ENCODE measurements around the gene RAB28.
"Not testable (repeated sequence)": the region's sequence is repeated elsewhere in the genome, so short reads cannot be mapped to it uniquely, and the experiment has no call there.

RAB28 gene

DNA sequence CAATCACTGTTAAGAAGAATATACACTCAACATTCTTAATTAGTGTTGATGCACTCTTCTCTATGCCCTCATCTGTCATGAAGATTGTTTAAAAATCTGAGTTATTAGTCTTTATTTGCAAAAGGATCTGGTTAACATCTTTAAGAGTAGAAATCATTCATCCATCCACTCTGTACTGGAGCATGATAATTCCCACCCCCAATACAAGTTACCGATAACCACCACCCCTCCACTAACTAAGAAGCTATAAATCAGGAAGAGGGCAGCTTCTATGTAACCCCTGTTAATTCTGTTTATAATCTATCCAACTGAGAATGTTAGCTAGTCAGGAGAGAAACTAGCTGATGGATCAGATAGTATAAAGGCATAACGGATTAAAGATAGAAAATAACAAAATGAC lies 34.5 kb downstream of the RAB28 start:
- DNase-seq (ENCODE audit: low spot score) = no peak

DNA sequence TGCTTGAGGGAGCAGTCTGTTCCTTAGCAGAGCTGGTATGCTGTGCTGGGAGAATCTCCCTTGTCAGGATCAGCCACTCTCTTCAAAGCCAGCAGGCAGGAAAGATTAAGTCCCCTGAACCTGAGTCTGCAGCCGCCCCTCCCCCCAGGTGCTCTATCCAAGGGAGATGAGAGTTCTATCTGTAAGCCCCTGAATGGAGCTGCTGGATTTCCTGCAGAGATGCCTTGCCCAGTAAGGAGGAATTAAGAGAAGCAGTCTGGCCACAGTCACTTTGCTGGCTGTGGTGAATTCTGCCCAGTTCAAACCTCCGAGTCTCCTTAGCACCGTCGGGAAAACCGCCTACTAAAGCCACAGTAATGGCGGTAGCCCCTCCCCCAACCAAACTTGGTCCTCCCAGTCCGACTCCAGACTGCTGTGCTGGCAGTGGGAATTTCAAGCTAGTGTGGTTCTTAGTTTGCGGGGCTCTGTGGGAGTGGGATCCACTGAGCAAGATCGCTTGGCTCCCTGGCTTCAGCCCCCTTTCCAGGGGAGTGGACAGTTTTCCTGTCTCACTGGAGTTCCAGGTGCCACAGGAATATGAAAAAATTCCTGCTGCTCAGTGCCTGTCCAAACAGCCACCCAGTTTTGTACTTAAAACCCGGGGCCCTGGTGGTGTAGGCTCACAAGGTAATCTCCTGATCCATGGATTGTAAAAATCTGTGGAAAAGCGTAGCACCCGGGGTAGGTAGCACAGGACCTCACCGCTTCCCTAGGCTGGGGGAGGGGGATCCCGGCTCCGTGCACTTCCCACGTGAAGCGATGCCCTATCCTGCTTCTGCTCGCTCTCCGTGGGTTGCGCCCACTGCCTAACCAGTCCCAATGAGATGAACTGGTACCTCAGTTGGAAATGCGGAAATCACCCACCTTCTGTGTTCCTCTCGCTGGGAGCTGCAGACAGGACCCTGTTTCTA lies 38.0 kb downstream of the RAB28 start:
- DNase-seq (ENCODE audit: low spot score) = no peak

DNA sequence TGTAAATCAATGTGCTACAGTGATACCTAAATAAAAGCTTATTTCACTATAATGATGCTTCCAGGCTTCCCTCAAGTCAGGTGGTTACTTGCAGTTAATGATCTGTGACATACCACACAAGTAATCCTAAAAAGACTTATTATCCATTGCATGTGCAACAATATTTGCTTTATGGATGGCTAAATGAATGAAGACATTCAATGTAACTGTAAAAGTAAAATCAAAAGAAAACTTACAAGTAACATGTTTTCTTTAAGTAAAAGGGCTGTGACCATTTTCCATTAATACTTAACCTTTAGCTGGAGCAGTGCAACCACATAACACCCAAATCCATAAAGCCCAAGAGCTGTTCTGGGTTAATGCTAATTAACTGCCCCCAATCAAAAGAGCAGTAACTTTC lies 42.6 kb downstream of the RAB28 start:
- DNase-seq (ENCODE audit: low spot score) = no peak

DNA sequence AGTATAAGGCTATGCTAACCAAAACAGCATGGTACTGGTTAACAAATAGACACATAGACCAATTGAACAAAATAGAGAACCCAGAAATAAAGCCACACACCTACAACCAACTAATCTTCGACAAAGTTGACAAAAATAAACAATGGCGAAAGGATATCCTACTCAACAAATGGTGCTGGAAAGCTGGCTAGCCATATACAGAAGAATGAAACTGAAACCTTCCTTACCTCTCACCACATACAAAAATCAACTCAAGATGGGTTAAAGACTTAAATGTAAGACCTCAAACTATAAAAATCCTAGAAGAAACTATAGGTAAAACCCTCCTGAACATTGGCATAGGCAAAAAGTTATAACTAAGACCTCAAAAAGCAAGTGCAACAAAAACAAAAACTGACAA lies 47.2 kb downstream of the RAB28 start:
- no peak for DNase-seq (ENCODE audit: low spot score)

DNA sequence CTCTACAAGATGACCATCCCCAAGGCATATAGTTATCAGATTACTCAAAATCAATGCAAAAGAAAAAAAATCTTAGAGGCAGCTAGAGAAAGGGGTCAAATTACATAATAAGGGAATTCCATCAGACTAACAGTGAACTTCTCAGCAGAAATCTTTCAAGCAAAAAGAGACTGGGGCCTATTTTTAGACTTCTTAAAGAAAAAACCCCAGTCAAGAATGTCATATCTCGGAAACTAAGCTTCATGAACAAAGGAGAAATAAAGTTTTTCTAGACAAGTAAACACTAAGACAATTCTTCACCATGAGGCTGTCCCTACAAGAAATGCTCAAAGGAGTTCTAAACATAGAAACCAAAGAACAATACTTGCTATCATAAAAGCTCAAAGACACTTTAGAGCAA lies 51.7 kb downstream of the RAB28 start:
- DNase-seq (ENCODE audit: low spot score) = no peak

DNA sequence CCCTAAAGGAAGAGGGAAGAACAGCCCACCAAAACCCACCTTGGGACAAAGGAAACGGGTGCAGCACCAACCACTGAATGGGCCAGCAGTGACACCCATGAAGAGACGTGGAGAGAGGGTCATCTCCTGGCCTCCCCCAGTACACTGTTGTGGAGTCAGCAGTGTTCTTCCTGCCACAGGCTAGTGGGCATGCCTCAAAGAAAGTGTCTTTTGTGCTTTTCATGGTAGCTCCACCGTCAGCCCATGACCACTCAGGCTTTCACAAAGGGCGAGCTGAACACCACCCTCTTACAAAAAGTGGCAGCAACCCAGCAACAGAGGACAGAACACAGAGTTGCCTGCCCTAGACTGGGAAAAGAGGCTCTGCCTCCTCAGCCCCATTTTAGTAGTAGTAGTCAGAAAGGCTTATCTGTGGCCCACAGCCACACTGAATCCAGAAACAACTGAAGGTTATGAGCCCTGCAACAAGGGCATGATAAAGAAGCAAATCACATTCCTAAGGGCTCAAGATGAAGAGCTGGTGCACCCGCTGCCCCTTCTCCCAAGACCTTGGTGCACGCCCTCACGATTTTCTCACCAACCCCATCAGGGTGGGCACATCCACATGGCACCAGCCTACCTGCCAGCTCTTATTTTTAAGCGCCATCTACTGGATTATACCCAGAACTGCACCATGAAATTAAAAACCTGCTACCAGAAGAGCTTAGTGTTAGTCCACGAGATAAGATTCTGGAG lies 53.1 kb downstream of the RAB28 start:
- no peak for DNase-seq (ENCODE audit: low spot score)

DNA sequence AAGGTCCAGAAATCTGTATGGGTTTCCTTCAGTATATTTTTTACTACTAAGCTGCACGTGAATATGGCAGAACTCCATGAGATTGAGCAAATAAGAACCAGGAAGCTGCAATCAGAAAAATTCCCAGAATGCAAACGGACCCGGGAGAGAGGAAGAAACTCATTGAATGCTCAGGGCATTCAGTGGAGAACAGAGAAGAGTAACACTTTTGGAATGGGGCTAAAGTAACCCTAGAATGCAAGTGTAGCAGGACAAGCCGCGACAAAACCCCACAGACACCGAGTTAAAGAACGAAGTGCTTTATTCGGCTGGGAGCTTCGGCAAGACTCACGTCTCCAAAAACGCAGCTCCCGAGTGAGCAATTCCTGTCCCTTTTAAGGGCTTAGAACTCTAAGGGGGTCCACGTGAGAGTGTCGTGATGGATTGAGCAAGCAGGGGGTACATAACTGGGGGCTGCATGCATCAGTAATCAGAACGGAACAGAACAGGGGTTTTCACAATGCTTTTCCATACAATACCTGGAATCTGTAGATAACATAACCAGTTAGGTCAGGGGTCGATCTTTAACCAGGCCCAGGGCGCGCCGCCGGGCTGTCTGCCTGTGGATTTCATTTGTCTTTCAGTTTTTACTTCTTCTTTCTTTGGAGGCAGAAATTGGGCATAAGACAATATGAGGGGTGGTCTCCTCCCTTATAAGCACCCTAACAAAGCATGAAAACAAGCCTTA lies 56.4 kb downstream of the RAB28 start:
- no peak for DNase-seq (ENCODE audit: low spot score)

DNA sequence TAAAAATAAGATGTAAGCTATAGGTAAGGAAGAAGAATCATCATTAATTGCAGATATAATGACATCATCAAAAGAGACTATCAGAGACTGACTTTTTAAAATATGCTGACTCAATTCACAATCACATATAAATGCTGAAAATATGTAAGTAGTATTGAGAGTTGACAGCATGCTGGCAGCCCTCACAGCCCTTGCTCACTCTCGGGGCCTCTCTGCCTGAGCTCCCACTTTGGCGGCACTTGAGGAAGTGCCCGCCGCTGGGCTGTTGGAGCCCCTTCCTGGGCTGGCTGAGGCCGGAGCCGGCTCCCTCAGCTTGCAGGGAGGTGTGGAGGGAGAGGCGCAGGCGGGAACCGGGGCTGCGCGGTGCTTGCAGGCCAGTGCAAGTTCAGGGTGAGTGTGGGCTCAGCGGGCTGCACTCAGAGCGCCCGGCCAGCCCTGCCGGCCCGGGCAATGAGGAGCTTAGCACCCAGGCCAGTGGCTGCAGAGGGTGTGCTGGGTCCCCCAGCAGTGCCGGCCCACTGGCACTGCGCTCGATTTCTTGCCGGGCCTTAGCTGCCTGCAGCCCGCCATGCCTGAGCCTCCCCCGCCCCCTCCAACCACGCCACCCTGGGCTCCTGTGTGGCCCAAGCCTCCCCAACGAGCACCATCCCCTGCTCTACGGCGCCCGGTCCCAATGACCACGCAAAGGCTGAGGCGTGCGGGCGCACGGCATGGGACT lies 68.9 kb downstream of the RAB28 start:
- DNase-seq (ENCODE audit: low spot score) = no peak

DNA sequence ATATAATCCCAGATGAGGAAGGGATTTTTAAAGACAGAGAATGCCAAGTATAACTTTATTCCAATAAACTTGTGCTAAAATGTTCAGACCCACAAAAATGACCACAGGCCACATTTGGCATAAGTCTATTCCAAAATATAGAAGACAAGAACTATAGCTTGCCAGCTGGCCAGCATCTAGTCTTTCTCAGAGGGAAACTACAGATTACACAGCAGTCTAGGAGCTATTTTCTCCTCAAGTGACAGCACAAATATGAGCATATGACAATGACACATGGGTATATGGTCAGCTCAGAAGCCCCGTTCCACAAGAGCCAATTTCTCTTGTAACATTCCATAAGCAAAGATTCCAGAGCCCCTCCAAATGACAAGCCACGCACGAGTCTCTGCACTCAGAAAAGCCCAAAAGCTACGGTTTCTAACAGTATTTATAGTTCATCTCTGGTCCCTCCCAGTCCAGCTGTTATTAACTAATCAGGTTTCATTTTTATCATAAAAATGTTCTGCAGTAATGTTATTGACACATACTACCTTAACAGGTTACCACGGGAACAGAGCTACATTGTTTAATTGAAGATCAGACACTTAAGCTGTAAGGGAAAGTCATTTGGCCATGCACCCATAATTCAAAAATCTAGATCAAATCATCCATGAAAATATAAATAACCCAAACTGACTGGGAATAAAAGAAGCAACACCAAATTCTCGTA lies 70.3 kb downstream of the RAB28 start:
- DNase-seq (ENCODE audit: low spot score) = no peak

DNA sequence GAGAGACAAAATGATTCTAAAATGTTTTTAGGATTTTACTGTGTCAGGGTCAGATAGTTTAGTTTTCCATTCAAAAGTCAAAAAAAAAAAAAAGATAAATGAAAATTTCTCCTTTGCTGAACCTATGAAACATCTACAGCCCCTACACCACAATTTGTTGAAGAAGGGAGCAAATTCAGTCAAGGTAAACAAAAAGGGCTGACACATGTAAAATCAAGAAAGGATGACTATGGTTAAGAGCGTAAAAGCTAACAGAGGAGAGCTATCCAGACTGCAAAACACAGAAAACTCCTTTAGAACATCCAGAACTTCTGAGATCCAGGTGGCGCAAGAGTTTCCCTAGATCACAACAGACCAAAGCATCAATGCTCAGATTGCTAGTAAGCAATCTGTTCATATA lies 72.2 kb downstream of the RAB28 start:
- no peak for DNase-seq (ENCODE audit: low spot score)

DNA sequence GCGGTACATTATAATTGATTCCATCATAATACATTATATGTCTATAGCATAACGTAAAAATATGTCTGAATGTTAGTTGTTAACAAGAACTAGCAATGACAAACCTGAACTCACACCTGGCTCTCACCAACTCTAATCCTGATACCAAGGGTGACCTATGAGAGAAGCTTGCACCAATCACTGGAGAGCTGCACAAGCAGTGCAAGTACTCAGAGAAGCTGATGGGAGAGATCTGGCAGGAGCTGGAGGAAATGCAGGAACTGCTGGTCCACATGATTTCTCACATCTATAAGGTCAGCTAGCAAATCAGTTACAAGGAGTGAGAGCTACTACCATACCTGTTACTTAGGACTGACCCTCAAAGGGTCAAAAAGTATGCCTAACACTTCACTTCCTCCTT lies 74.8 kb downstream of the RAB28 start:
- no peak for DNase-seq (ENCODE audit: low spot score)

DNA sequence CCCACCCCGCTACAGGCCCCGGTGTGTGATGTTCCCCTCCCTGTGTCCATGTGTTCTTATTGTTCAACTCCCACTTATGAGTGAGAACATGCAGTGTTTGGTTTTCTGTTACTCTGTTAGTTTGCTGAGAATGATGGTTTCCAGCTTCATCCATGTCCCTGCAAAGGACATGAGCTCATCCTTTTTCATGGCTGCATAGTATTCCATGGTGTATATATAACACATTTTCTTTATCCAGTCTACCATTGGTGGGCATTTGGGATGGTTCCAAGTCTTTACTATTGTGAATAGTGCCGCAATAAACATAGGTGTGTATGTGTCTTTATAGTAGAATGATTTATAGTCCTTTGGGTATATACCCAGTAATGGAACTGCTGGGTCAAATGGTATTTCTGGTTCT lies 78.0 kb downstream of the RAB28 start:
- not testable (repeated sequence) for DNase-seq (ENCODE audit: low spot score)

DNA sequence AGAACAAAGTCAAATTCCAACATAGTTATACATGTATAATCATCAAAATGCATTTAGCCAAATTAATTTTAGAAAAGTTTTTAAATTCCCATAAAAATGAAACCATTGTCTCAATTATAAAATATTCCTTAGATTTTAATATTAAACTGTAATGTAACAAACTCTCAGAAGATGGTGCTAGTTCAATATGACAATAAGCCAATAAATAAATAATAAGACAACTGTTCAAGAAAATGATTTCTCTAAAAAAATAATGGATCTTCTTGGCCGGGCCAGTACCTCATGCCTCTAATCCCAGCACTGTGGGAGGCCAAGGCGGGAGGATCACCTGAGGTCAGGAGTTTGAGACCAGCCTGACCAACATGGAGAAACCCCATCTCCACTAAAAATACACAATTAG lies 80.3 kb downstream of the RAB28 start:
- DNase-seq (ENCODE audit: low spot score) = no peak

DNA sequence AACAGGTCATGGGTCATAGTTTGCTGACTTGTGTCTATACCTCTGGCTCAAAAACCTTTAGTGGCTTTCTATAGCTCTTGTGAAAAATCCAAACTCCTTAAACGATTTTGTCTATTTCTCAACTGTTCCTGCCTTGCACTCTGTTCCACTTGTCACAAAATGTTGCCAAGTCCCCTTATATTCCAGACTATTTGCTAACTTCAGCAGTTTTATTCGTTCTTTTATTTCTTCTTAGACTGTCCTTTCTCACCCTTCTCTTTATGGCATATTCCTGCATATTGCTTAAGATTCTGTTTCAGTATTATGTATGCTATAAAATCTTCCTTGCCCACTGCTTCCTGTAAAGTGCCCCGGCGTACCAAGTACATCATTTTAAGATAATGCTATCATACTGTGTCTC lies 80.8 kb downstream of the RAB28 start:
- no peak for DNase-seq (ENCODE audit: low spot score)

DNA sequence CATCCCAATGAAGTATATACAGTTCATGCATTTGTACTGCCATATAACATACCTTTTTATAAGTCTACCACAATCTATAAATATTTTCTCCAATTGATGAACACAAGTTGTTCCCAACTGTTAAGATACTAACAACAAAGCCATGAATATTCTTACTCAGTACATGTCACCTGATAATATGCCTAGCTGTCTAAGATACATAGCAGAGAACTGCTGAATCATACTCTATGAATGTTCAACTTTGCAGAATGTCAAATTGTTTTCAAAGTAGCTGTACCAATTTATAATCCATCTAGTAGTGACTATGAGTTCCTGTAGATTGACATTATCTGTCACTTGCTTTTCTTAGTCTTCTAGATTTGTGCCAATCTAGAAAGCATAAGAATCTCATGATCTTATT lies 84.9 kb downstream of the RAB28 start:
- DNase-seq (ENCODE audit: low spot score) = no peak

DNA sequence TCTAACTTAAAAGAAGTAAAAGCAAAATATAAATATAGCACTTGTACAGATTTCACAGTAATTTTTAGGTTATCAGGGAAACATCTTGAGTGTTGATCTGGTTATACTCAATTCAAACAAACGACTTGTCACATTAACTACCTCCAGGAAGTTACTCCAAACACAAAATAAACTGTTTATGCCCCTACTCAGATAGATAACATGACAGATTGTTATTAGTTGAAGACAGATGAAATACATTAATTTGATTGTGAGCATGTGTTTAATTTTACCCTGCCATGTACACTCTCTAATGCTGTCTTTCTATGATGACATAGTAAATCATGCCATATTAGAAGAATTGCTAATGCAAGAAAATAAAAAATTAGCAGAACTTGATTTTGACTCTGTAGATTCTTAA lies 88.0 kb downstream of the RAB28 start:
- no peak for DNase-seq (ENCODE audit: low spot score)

DNA sequence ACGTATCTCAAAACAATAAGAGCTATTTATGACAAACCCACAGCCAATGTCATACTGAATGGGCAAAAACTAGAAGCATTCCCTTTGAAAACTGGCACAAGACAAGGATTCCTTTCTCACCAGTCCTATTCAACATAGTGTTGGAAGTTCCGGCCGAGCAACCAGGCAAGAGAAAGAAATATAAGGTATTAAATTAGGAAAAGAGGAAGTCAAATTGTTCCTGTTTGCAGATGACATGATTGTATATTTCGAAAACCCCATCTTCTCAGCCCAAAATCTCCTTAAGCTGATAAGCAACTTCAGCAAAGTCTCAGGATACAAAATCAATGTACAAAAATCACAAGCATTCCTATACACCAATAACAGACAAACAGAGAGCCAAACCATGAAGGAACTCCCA lies 94.2 kb downstream of the RAB28 start:
- not testable (repeated sequence) for DNase-seq (ENCODE audit: low spot score)

DNA sequence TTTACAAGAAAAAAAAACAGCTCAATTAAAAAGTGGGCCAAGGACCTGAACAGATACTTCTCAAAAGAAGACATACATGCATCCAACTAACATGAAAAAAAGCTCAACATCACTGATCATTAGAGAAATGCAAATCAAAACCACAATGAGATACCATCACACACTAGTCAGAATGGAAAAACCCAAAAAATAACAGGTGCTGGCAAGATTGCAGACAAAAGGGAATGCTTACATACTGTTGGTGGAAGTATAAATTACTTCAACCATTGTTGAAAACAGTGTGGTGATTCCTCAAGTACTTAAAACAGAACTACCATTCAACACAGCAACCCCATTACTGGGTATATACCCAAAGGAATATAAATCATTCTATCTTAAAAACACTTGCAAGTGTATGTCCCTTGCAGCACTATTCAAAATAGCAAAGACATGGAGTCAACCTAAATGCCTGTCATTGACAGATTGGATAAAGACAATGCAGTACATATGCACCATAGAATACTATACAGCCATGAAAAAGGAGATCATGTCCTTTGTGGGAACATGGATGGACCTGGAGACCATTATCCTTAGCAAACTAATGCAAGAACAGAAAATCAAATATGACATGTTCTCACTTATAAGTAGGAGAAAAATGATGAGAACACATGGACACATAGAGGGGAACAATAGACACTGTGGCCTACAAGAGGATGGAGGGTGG lies 97.6 kb downstream of the RAB28 start:
- no peak for DNase-seq (ENCODE audit: low spot score)

DNA sequence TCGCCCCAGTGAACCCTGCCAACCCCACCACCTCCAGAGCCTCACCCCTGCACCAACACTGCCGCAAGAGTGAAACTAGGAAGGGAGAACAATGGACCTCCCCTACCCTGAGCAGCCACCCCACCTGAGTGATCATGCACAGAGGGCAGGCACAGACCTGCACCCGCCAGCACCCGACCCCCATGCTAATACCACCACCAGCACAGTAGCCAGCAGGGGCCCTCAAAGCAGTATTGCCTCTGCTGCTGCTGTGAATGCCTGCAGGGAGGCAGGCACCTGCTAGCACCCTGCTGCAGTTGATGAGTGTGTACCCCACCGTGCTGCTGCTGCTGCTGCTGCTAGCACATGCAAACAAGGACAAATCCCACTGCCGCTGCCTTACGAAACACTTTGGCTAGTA lies 100.1 kb downstream of the RAB28 start:
- DNase-seq (ENCODE audit: low spot score) = no peak

DNA sequence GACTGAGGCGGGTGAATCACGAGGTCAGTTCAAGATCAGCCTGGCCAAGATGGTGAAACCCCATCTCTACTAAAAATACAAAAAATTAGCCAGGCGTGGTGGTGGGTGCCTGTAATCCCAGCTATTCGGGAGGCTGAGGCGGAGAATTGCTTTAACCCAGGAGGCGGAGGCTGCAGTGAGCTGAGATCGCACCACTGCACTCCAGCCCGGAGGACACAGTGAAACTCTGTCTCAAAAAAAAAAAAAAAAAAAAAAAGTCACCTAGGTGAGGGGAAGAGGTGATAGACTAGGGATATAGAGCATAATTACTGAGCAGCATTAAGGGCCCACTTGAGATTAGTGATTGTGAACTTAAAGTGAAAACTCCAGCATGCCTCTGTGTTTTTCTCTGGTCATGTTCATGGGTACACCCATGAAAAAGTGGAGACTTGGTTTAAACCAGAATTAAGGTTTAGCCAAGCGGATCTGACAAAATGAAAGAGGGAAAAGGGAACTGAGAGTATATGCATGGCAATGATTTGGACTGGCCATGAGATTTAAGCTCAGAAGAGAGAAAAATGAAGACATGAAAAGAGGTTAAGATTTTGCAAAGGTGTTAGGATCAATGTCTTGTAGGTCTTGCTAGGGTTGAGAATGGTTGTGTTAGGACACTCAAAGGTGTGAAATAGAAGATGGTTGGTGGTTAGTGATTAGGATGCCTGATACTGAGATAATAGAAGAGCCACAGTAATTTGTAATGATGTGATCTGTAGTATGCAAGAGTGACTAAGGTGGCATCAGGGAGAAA lies 105.0 kb downstream of the RAB28 start:
- DNase-seq (ENCODE audit: low spot score) = no peak

Data from Ammon's horn (tissue), 1 donor.